ENCODE results near the gene CTSW. TPM values are rescaled to one million over a fixed set of nuclear protein-coding genes. Genes with fewer than 3 reads are reported as not detected.
"Not testable (repeated sequence)": the region's sequence is repeated elsewhere in the genome, so short reads cannot be mapped to it uniquely, and the experiment has no call there.

The CTSW gene
- total RNA-seq, 1 experiment from 2014 or later: not detected

- no peak for TF ChIP-seq NR1H2 (CRISPR knock-in tag; IDR thresholded peaks at IDR 0.05)
- 0 out of 2 replicates have a peak, but pooled peaks have one; percentile 0 for TF ChIP-seq ZNF281 (CRISPR knock-in tag; IDR thresholded peaks at IDR 0.05)
- TF ChIP-seq GRHL2 (CRISPR knock-in tag; IDR thresholded peaks at IDR 0.05; ENCODE audit: insufficient replicate concordance, severe bottlenecking): no peak
- TF ChIP-seq HMGA2 (CRISPR knock-in tag; IDR thresholded peaks at IDR 0.05): no peak
- no peak for TF ChIP-seq ZNF671 (CRISPR knock-in tag; IDR thresholded peaks at IDR 0.05)
- TF ChIP-seq FOXP4 (CRISPR knock-in tag; IDR thresholded peaks at IDR 0.05): peak; percentile 47; the same call in 1 of the 2 replicates
- TF ChIP-seq, protein P1, sequence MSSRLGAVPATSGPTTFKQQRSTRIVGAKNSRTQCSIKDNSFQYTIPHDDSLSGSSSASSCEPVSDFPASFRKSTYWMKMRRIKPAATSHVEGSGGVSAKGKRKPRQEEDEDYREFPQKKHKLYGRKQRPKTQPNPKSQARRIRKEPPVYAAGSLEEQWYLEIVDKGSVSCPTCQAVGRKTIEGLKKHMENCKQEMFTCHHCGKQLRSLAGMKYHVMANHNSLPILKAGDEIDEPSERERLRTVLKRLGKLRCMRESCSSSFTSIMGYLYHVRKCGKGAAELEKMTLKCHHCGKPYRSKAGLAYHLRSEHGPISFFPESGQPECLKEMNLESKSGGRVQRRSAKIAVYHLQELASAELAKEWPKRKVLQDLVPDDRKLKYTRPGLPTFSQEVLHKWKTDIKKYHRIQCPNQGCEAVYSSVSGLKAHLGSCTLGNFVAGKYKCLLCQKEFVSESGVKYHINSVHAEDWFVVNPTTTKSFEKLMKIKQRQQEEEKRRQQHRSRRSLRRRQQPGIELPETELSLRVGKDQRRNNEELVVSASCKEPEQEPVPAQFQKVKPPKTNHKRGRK (CRISPR knock-in tag; IDR thresholded peaks at IDR 0.05; ENCODE audit: borderline replicate concordance): no peak
- TF ChIP-seq NFE2L1 (CRISPR knock-in tag; IDR thresholded peaks at IDR 0.05): peak; percentile 12; the same call in 1 of the 2 replicates
- TF ChIP-seq ZNF263 (CRISPR knock-in tag; IDR thresholded peaks at IDR 0.05; ENCODE audit: low read depth): no peak
Measured at GRCh38 chr11:65891219-65892136, 11.8 kb downstream of the CTSW start (continued).

DNA sequence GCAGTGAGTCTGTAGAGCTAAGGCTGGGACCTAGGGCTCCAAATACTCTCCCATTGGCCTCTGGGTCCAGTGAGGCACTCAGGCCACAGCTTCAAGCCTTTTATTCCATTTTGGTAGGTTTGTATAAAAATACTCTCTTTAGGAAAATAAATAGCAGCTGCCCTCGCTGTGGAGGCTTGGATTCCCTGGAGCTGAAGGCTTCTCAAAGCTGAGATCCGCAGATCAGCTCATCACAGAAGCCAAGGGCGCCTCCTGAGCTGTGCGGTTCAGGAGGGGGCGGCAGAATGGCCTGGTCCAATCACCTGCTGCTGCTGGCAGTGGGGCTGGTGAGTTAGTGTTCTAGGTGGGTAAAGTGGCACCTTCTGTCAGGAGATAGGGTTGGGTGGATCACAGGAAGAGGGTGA, 12.5 kb downstream of the CTSW start:
- not testable (repeated sequence) for H3K36me3 Mint-ChIP-seq; DNase-seq (ENCODE audit: low spot score); H3K9me3 Mint-ChIP-seq; ATAC-seq
- peaks cover 20% of the 10 kb centered on the region for H3K27me3 Mint-ChIP-seq (ENCODE audit: low read depth)
- ChIA-PET POLR2A (interaction anchor here (1.5 to 7.2 kb wide), 3 partner anchors 25 to 32 kb away, joined by 3 to 90 read pairs (median 12); partner anchors contain the start of genes CFL1 and MUS81), CTCF (interaction anchor here (1.0 to 11.9 kb wide), 17 partner anchors 14 to 180 kb away, joined by 3 to 539 read pairs (median 18); partner anchors contain the start of genes AP5B1, BANF1, C11orf68 and CFL1)
- H3K27ac Mint-ChIP-seq: peak overlapping the region; percentile 89; the same call in 1 of the 2 replicates
- H3K4me1 Mint-ChIP-seq: peaks cover 44% of the 10 kb centered on the region
- H3K4me3 Mint-ChIP-seq: peak overlapping the region; percentile 75

DNA sequence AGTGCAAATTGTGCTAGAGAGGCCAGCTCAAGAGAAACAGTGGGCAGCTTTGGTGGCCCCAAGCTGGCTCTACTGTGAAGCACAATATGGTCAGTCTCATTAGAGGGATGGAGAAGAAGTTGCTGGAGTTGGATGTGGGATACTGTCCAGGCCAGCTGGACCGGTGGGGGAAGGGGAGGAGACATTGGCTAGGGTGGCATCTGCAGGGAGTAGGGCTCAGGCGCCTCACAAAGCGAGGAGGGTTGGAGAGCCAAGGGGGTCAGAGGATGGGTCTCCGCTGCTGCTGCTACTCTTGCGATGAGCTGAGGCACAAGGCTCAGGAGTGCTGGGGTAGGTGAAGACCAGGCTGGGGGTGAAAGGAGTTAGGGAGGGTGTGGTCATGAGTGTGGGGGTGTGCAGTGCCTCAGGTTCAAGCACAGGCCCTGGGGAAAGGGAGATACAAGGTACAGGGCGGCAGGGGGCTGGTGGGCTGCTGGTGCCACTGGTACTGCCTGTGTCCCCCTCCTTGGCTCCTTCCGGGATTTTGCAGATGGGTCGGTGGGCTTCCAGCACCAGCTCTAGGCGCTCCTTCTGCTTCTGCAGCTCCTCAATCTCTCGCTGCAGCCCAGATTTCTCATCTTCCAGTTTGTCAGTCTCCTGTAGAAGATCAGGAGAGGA, 13.2 kb downstream of the CTSW start:
- peaks cover 26% of the 10 kb centered on the region for H3K27me3 Mint-ChIP-seq (ENCODE audit: low read depth)
- DNase-seq (ENCODE audit: low spot score) (no peak), ATAC-seq (no peak)
- H3K9me3 Mint-ChIP-seq: no peaks in the 10 kb centered on the region
- peak overlapping the region; percentile 89 for H3K27ac Mint-ChIP-seq
- peaks cover 4% of the 10 kb centered on the region for H3K36me3 Mint-ChIP-seq
- POLR2A ChIA-PET: interaction anchor here (1.5 to 7.2 kb wide), 3 partner anchors 25 to 33 kb away, joined by 3 to 90 read pairs (median 12); partner anchors contain the start of genes CFL1 and MUS81
- CTCF ChIA-PET: interaction anchor here (0.7 to 11.9 kb wide), 12 partner anchors 8 to 112 kb away, joined by 3 to 539 read pairs (median 22); partner anchors contain the start of genes AP5B1, CFL1, EFEMP2 and MUS81
- peaks cover 39% of the 10 kb centered on the region for H3K4me1 Mint-ChIP-seq
- H3K4me3 Mint-ChIP-seq: peak overlapping the region; percentile 75
- TF ChIP-seq ZNF425 (CRISPR knock-in tag; conservative IDR thresholded peaks at IDR 0.05) (no peak), TEAD1 (CRISPR knock-in tag; IDR thresholded peaks at IDR 0.05) (no peak), MAX (CRISPR knock-in tag; IDR thresholded peaks at IDR 0.05) (no peak), ZBTB21 (CRISPR knock-in tag; IDR thresholded peaks at IDR 0.05; ENCODE audit: borderline replicate concordance) (no peak), ZNF671 (CRISPR knock-in tag; IDR thresholded peaks at IDR 0.05) (no peak), CREM (CRISPR knock-in tag; IDR thresholded peaks at IDR 0.05) (no peak), NR1H2 (CRISPR knock-in tag; IDR thresholded peaks at IDR 0.05) (no peak), NFE2L1 (CRISPR knock-in tag; IDR thresholded peaks at IDR 0.05) (no peak), ATF3 (CRISPR knock-in tag; conservative IDR thresholded peaks at IDR 0.05) (no peak), ZNF263 (CRISPR knock-in tag; IDR thresholded peaks at IDR 0.05; ENCODE audit: low read depth) (no peak)
- TF ChIP-seq, protein P2, sequence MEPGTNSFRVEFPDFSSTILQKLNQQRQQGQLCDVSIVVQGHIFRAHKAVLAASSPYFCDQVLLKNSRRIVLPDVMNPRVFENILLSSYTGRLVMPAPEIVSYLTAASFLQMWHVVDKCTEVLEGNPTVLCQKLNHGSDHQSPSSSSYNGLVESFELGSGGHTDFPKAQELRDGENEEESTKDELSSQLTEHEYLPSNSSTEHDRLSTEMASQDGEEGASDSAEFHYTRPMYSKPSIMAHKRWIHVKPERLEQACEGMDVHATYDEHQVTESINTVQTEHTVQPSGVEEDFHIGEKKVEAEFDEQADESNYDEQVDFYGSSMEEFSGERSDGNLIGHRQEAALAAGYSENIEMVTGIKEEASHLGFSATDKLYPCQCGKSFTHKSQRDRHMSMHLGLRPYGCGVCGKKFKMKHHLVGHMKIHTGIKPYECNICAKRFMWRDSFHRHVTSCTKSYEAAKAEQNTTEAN (CRISPR knock-in tag; IDR thresholded peaks at IDR 0.05): no peak
